ENCODE measurements around the gene STX1B. TPM values are rescaled to one million over a fixed set of nuclear protein-coding genes. Genes with fewer than 3 reads are reported as not detected.

The STX1B gene
- total RNA-seq, 1 donor from 2014 or later: under 0.01 TPM

- Histone ChIP-seq H3K27me3 (ENCODE audit: control insufficient read depth, insufficient read depth, low read length) (peaks cover 3% of the 10 kb centered on the region), H3K36me3 (ENCODE audit: control insufficient read depth, insufficient read depth, low read length) (no peaks in the 10 kb centered on the region), H3K4me3 (ENCODE audit: low read depth, low read length) (no peak overlapping the region)
- TF ChIP-seq CTCF (IDR thresholded peaks at IDR 0.05; ENCODE audit: insufficient read depth, low read length, severe bottlenecking): no peak
- DNase-seq (ENCODE audit: low read depth) (no peak), FAIRE-seq (no peak)
Observed at GRCh38 chr16:31006086-31006385, 4.4 kb downstream of the STX1B start.

GRCh38 chr16:31005350-31006085, 4.9 kb downstream of the STX1B start:
- Histone ChIP-seq H3K27me3 (ENCODE audit: control insufficient read depth, insufficient read depth, low read length) (no peaks in the 10 kb centered on the region), H3K4me3 (ENCODE audit: low read depth, low read length) (no peak overlapping the region), H3K36me3 (ENCODE audit: control insufficient read depth, insufficient read depth, low read length) (no peaks in the 10 kb centered on the region)
- FAIRE-seq (no peak), DNase-seq (ENCODE audit: low read depth) (no peak)
- no peak for TF ChIP-seq CTCF (IDR thresholded peaks at IDR 0.05; ENCODE audit: insufficient read depth, low read length, severe bottlenecking)

- DNase-seq (ENCODE audit: low read depth) (no peak), FAIRE-seq (no peak)
- Histone ChIP-seq H3K36me3 (ENCODE audit: control insufficient read depth, insufficient read depth, low read length) (no peaks in the 10 kb centered on the region), H3K27me3 (ENCODE audit: control insufficient read depth, insufficient read depth, low read length) (no peaks in the 10 kb centered on the region), H3K4me3 (ENCODE audit: low read depth, low read length) (no peak overlapping the region)
- no peak for TF ChIP-seq CTCF (IDR thresholded peaks at IDR 0.05; ENCODE audit: insufficient read depth, low read length, severe bottlenecking)
Observed at GRCh38 chr16:31004658-31005057, 5.8 kb downstream of the STX1B start.

- H3K4me3 ChIP-seq (ENCODE audit: low read depth, low read length): no peak overlapping the region
- no peak for FAIRE-seq
- no peaks in the 10 kb centered on the region for H3K36me3 ChIP-seq (ENCODE audit: control insufficient read depth, insufficient read depth, low read length)
- DNase-seq (ENCODE audit: low read depth): no peak
- no peaks in the 10 kb centered on the region for H3K27me3 ChIP-seq (ENCODE audit: control insufficient read depth, insufficient read depth, low read length)
- TF ChIP-seq CTCF (IDR thresholded peaks at IDR 0.05; ENCODE audit: insufficient read depth, low read length, severe bottlenecking): no peak
Observed at GRCh38 chr16:31003744-31004143, 6.7 kb downstream of the STX1B start.

- H3K4me3 ChIP-seq (ENCODE audit: low read depth, low read length): no peak overlapping the region
Observed at GRCh38 chr16:31002862-31003341, 7.5 kb downstream of the STX1B start.

More at GRCh38 chr16:31002862-31003341, 7.5 kb downstream of the STX1B start:
- TF ChIP-seq CTCF (IDR thresholded peaks at IDR 0.05; ENCODE audit: insufficient read depth, low read length, severe bottlenecking): no peak
- Histone ChIP-seq H3K36me3 (ENCODE audit: control insufficient read depth, insufficient read depth, low read length) (no peaks in the 10 kb centered on the region), H3K27me3 (ENCODE audit: control insufficient read depth, insufficient read depth, low read length) (no peaks in the 10 kb centered on the region)
- no peak for DNase-seq (ENCODE audit: low read depth)
- no peak for FAIRE-seq

Measured in bronchial epithelial cell (primary cell).